ENCODE measurements around the gene UBD. TPM values are rescaled to one million over a fixed set of nuclear protein-coding genes. Genes with fewer than 3 reads are reported as not detected.

The UBD gene
- total RNA-seq, 4 donors from 2014 or later, result 0.41 TPM; not detected in 3

DNA sequence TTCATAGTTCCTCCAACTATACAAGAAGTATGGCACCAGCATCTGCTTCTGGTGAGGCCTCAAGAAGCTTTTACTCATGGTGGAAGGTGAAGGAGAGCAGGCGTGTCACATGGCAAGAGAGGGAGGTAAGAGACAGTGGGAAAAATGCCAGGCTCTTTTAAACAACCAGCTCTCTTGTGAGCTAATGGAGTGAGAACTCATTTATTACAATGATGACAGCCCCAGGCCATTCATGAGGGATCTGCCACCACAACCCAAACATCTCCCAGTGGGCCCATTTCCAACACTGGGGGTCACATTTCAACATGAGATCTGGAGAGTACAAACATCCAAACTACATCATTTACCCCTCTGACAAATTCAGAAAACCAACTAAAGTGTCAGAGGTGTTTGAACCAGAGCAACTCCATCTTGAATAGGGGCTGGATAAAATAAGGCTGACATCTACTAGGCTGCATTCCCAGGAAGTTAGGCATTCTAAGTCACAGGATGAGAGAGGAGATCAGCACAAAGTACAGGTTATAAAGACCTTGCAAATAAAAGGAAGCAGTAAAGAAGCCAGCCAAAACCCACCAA lies 2.2 kb upstream of the UBD start:
- Histone ChIP-seq H3K27me3 (peaks cover 0 to 14% of the 10 kb centered on the region in 2 donors), H3K4me1 (no peaks in the 10 kb centered on the region), H3K4me3 (no peak overlapping the region), H3K9me3 (no peaks in the 10 kb centered on the region), H3K27ac (no peak overlapping the region), H3K36me3 (no peaks in the 10 kb centered on the region)
- intact Hi-C loops (cut with DNase I; ENCODE audit: low total_unique reads), result no loop called here
- TF ChIP-seq POLR2A (IDR thresholded peaks at IDR 0.05), result no peak
- TF ChIP-seq, protein P1, sequence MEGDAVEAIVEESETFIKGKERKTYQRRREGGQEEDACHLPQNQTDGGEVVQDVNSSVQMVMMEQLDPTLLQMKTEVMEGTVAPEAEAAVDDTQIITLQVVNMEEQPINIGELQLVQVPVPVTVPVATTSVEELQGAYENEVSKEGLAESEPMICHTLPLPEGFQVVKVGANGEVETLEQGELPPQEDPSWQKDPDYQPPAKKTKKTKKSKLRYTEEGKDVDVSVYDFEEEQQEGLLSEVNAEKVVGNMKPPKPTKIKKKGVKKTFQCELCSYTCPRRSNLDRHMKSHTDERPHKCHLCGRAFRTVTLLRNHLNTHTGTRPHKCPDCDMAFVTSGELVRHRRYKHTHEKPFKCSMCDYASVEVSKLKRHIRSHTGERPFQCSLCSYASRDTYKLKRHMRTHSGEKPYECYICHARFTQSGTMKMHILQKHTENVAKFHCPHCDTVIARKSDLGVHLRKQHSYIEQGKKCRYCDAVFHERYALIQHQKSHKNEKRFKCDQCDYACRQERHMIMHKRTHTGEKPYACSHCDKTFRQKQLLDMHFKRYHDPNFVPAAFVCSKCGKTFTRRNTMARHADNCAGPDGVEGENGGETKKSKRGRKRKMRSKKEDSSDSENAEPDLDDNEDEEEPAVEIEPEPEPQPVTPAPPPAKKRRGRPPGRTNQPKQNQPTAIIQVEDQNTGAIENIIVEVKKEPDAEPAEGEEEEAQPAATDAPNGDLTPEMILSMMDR (IDR thresholded peaks at IDR 0.05), result no peak
- DNase-seq, result no peak

- intact Hi-C loops (cut with DNase I; ENCODE audit: low total_unique reads), result no loop called here
- Histone ChIP-seq H3K27ac (no peak overlapping the region), H3K36me3 (no peaks in the 10 kb centered on the region), H3K9me3 (no peaks in the 10 kb centered on the region), H3K4me3 (no peak overlapping the region), H3K27me3 (peaks cover 0 to 15% of the 10 kb centered on the region in 2 donors), H3K4me1 (no peaks in the 10 kb centered on the region)
- TF ChIP-seq, protein P1 (IDR thresholded peaks at IDR 0.05), result no peak
- TF ChIP-seq POLR2A (IDR thresholded peaks at IDR 0.05), result no peak
- no peak for DNase-seq
These were observed 1.6 kb upstream of the UBD start for GRCh38 chr6:29561091-29561490.

DNA sequence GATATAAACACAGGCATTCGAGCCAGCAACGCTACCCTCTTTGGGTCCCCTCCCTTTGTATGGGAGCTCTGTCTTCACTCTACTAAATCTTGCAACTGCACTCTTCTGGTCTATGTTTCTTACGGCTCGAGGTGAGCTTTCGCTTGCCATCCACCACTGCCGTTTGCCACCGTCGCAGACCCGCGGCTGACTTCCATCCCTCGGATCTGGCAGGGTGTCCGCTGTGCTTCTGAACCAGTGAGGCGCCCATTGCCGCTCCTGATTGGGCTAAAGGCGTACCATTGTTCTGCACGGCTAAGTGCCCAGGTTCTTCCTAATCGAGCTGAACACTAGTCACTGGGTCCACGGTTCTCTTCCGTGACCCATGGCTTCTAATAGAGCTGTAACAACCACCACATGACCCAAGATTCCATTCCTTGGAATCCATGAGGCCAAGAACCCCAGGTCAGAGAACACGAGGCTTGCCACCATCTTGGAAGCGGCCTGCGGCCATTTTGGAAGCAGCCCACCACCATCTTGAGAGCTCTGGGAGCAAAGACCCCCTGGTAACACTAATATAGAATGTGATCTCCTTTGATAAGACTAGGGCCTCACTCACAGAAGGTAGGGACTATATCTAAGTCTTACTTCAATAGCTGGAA lies 973 bp downstream of the UBD start:
- intact Hi-C loops (cut with DNase I; ENCODE audit: low total_unique reads), result no loop called here
- Histone ChIP-seq H3K4me3 (no peak overlapping the region), H3K27me3 (peaks cover 0 to 25% of the 10 kb centered on the region in 2 donors), H3K4me1 (peaks cover 0 to 5% of the 10 kb centered on the region in 2 donors), H3K9me3 (no peaks in the 10 kb centered on the region), H3K27ac (no peak overlapping the region), H3K36me3 (no peaks in the 10 kb centered on the region)
- TF ChIP-seq, protein P1 (IDR thresholded peaks at IDR 0.05), result no peak
- no peak for TF ChIP-seq POLR2A (IDR thresholded peaks at IDR 0.05)
- no peak for DNase-seq

GRCh38 chr6:29557320-29557719 lies 2.2 kb downstream of the UBD start:
- no peaks in the 10 kb centered on the region for H3K36me3 ChIP-seq
- TF ChIP-seq POLR2A (IDR thresholded peaks at IDR 0.05), result no peak
- TF ChIP-seq, protein P1 (IDR thresholded peaks at IDR 0.05), result no peak
- peaks cover 0 to 25% of the 10 kb centered on the region in 2 donors for H3K27me3 ChIP-seq
- H3K9me3 ChIP-seq, result no peaks in the 10 kb centered on the region
- H3K4me3 ChIP-seq, result no peak overlapping the region
- no peak overlapping the region for H3K27ac ChIP-seq
- peaks cover 0 to 5% of the 10 kb centered on the region in 2 donors for H3K4me1 ChIP-seq
- intact Hi-C loops (cut with DNase I; ENCODE audit: low total_unique reads), result no loop called here
- DNase-seq, result no peak

DNA sequence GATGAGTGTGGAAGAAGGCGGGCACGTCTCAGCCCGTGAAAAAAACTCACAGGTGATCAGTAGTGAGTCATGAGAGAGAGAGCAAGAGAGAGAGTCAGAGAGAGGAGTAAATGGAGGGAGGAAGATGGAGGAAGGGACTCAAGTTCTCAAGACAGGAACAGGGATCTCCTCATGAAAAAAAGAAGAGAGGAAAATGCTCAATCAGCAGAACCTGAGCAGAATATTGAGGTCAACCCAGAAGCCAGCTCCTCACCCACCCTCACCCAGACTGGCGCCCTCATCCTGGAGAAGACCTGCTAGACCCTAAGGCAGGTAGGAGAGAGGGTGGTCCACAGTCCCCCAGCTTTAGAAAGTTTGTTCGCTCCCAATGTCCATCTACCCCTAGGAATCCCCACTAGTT lies 4.8 kb downstream of the UBD start:
- H3K4me1 ChIP-seq, result peaks cover 0 to 5% of the 10 kb centered on the region in 2 donors
- H3K27me3 ChIP-seq, result peaks cover 0 to 18% of the 10 kb centered on the region in 2 donors
- no peaks in the 10 kb centered on the region for H3K9me3 ChIP-seq
- H3K4me3 ChIP-seq, result no peak overlapping the region
- intact Hi-C loops (cut with DNase I; ENCODE audit: low total_unique reads), result no loop called here
- TF ChIP-seq POLR2A (IDR thresholded peaks at IDR 0.05), result no peak
- TF ChIP-seq, protein P1 (IDR thresholded peaks at IDR 0.05), result no peak
- H3K36me3 ChIP-seq, result no peaks in the 10 kb centered on the region
- DNase-seq, result no peak
- no peak overlapping the region for H3K27ac ChIP-seq

Data from uterus (tissue), 4 donors.